ENCODE measurements around the gene RNLS.

RNLS gene

GRCh38 chr10:88428976-88429375 is 154.1 kb downstream of the RNLS start:
- no peaks in the 10 kb centered on the region for H3K36me3 Mint-ChIP-seq (ENCODE audit: low read depth)
- H3K4me3 Mint-ChIP-seq, result no peak overlapping the region
- peaks cover 11% of the 10 kb centered on the region for H3K4me1 Mint-ChIP-seq
- H3K27me3 Mint-ChIP-seq (ENCODE audit: low read depth, poor library complexity), result peaks cover 8% of the 10 kb centered on the region
- H3K27ac Mint-ChIP-seq, result no peak overlapping the region
- no peak for DNase-seq
- H3K9me3 Mint-ChIP-seq, result no peaks in the 10 kb centered on the region
- TF ChIP-seq CTCF (IDR thresholded peaks at IDR 0.05), result no peak

- no peak for TF ChIP-seq CTCF (IDR thresholded peaks at IDR 0.05)
- H3K9me3 Mint-ChIP-seq, result no peaks in the 10 kb centered on the region
- no peak for DNase-seq
- peaks cover 10% of the 10 kb centered on the region for H3K27me3 Mint-ChIP-seq (ENCODE audit: low read depth, poor library complexity)
- no peaks in the 10 kb centered on the region for H3K36me3 Mint-ChIP-seq (ENCODE audit: low read depth)
- H3K4me3 Mint-ChIP-seq, result no peak overlapping the region
- H3K27ac Mint-ChIP-seq, result no peak overlapping the region
- peaks cover 11% of the 10 kb centered on the region for H3K4me1 Mint-ChIP-seq
These were observed 154.7 kb downstream of the RNLS start for GRCh38 chr10:88428442-88428841.

- no peak overlapping the region for H3K4me3 Mint-ChIP-seq
- H3K9me3 Mint-ChIP-seq, result no peaks in the 10 kb centered on the region
- no peak overlapping the region for H3K27ac Mint-ChIP-seq
- H3K36me3 Mint-ChIP-seq (ENCODE audit: low read depth), result no peaks in the 10 kb centered on the region
- peaks cover 11% of the 10 kb centered on the region for H3K4me1 Mint-ChIP-seq
- peaks cover 10% of the 10 kb centered on the region for H3K27me3 Mint-ChIP-seq (ENCODE audit: low read depth, poor library complexity)
- TF ChIP-seq CTCF (IDR thresholded peaks at IDR 0.05), result no peak
- DNase-seq, result no peak
These were observed 156.1 kb downstream of the RNLS start for GRCh38 chr10:88427024-88427423.

GRCh38 chr10:88424881-88425280 is 158.2 kb downstream of the RNLS start:
- H3K27ac Mint-ChIP-seq, result no peak overlapping the region
- H3K4me1 Mint-ChIP-seq, result peaks cover 11% of the 10 kb centered on the region
- no peak overlapping the region for H3K4me3 Mint-ChIP-seq
- no peak for DNase-seq
- no peaks in the 10 kb centered on the region for H3K9me3 Mint-ChIP-seq
- H3K36me3 Mint-ChIP-seq (ENCODE audit: low read depth), result no peaks in the 10 kb centered on the region
- no peak for TF ChIP-seq CTCF (IDR thresholded peaks at IDR 0.05)
- H3K27me3 Mint-ChIP-seq (ENCODE audit: low read depth, poor library complexity), result peaks cover 10% of the 10 kb centered on the region

GRCh38 chr10:88423732-88424131 is 159.4 kb downstream of the RNLS start:
- DNase-seq, result no peak
- Mint-ChIP-seq H3K9me3 (no peaks in the 10 kb centered on the region), H3K27me3 (ENCODE audit: low read depth, poor library complexity) (peaks cover 10% of the 10 kb centered on the region), H3K4me1 (peaks cover 11% of the 10 kb centered on the region), H3K36me3 (ENCODE audit: low read depth) (no peaks in the 10 kb centered on the region), H3K27ac (no peak overlapping the region), H3K4me3 (no peak overlapping the region)
- no peak for TF ChIP-seq CTCF (IDR thresholded peaks at IDR 0.05)

- no peak overlapping the region for H3K4me3 Mint-ChIP-seq
- no peak for DNase-seq
- no peaks in the 10 kb centered on the region for H3K9me3 Mint-ChIP-seq
- no peaks in the 10 kb centered on the region for H3K36me3 Mint-ChIP-seq (ENCODE audit: low read depth)
- no peak overlapping the region for H3K27ac Mint-ChIP-seq
- H3K4me1 Mint-ChIP-seq, result peaks cover 6% of the 10 kb centered on the region
- TF ChIP-seq CTCF (IDR thresholded peaks at IDR 0.05), result no peak
- H3K27me3 Mint-ChIP-seq (ENCODE audit: low read depth, poor library complexity), result peaks cover 9% of the 10 kb centered on the region
These were observed 161.5 kb downstream of the RNLS start for GRCh38 chr10:88421590-88421989.

Data from nephron progenitor cell (in vitro differentiated cells).